Amniotic stem cell (primary cell): ENCODE data around the gene CENPO.

Experiments used
- DNase-seq: peaks from one replicate; lab custom pipeline; 2025; lab: John Stamatoyannopoulos, UW

CENPO gene

GRCh38 chr2:24837996-24838513 lies 44.8 kb downstream of the CENPO start:
- no peak for DNase-seq

GRCh38 chr2:24838541-24838940 lies 45.3 kb downstream of the CENPO start:
- DNase-seq: no peak

- DNase-seq: no peak
These were observed 46.5 kb downstream of the CENPO start for GRCh38 chr2:24839729-24840128.

GRCh38 chr2:24840164-24840869 lies 47.1 kb downstream of the CENPO start:
- no peak for DNase-seq

- DNase-seq: no peak
These were observed 48.0 kb downstream of the CENPO start for GRCh38 chr2:24840962-24841945.

- DNase-seq: no peak
These were observed 49.1 kb downstream of the CENPO start for GRCh38 chr2:24842081-24843050.

GRCh38 chr2:24843330-24843860 lies 50.2 kb downstream of the CENPO start:
- no peak for DNase-seq

GRCh38 chr2:24844023-24844685 lies 50.9 kb downstream of the CENPO start:
- DNase-seq: no peak

- DNase-seq: no peak
These were observed 52.5 kb downstream of the CENPO start for GRCh38 chr2:24845691-24846090.

GRCh38 chr2:24850944-24851343 lies 57.7 kb downstream of the CENPO start:
- no peak for DNase-seq

- no peak for DNase-seq
These were observed 58.8 kb downstream of the CENPO start for GRCh38 chr2:24852026-24852425.

- no peak for DNase-seq
These were observed 59.3 kb downstream of the CENPO start for GRCh38 chr2:24852431-24853020.

GRCh38 chr2:24853046-24853445 lies 59.8 kb downstream of the CENPO start:
- no peak for DNase-seq

- DNase-seq: no peak
These were observed 60.8 kb downstream of the CENPO start for GRCh38 chr2:24853996-24854395.

- no peak for DNase-seq
These were observed 61.9 kb downstream of the CENPO start for GRCh38 chr2:24855022-24855622.

- peak; percentile 9 for DNase-seq
These were observed 62.5 kb downstream of the CENPO start for GRCh38 chr2:24855726-24856125.

- DNase-seq: no peak
These were observed 63.6 kb downstream of the CENPO start for GRCh38 chr2:24856791-24857211.

- no peak for DNase-seq
These were observed 64.5 kb downstream of the CENPO start for GRCh38 chr2:24857746-24858145.

GRCh38 chr2:24858996-24859395 lies 65.8 kb downstream of the CENPO start:
- DNase-seq: no peak
